ENCODE results near the gene DIS3L2.
"Not testable (repeated sequence)": the region's sequence is repeated elsewhere in the genome, so short reads cannot be mapped to it uniquely, and the experiment has no call there.

Gene DIS3L2

GRCh38 chr2:232372231-232373208 is 411.0 kb downstream of the DIS3L2 start:
- no peak for DNase-seq (ENCODE audit: low read depth)

DNA sequence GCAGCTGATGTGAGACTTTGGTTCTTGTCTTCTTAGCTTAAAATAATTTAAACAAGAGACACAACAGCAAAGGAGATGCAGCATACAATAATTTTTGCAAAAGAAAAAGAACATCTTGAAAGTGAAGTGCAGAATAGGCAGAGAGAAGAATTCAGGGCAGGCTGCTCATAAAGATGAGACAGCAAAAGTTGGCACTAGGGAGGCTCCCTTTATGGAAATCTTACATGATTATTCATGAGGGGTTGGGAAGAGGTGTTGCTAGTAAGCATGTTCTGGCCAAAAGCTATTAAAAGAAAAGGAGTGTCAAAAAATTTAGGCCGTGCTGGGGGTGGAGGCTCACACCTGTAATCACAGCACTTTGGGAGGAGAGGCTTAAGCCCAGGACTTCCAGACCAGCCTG is 412.8 kb downstream of the DIS3L2 start:
- no peak for DNase-seq (ENCODE audit: low read depth)

DNA sequence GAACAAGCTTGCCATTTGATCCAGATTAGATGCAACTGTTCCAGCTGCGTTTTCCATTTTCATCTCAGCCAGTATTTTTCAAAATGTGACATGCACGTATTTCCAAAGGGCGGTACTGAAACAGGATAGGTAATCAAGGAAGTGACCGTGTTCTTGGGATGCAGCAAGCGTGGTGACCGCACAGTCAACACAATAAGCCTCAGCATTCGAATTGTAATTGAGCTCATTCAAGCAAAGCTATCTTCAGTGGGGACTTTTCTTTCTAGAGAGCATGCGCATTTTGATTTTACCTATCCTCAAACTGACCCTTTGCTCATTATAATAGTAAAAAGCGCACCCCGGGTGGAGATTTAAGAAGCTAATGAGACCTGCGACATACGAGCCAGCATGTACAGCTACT is 413.7 kb downstream of the DIS3L2 start:
- no peak for DNase-seq (ENCODE audit: low read depth)

GRCh38 chr2:232376260-232376659 is 414.7 kb downstream of the DIS3L2 start:
- no peak for DNase-seq (ENCODE audit: low read depth)

DNA sequence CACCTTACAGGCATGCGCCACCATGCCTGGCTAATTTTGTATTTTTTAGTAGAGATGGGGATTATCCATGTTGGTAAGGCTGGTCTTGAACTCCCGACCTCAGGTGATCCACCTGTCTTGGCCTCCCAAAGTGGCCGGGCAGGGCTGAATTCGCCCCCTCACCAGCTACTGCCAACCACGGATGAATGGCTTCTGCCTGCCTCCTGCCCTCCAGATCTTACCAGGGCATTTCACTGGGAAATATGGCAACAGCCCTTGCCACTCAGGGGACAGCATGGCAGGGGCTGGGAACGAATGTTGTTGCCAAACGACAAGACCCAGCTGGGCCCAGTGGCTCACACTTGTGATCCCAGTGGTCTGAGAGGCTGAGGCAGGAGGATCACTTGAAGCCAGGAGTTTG is 415.2 kb downstream of the DIS3L2 start:
- no peak for DNase-seq (ENCODE audit: low read depth)

GRCh38 chr2:232377319-232377718 is 415.8 kb downstream of the DIS3L2 start:
- no peak for DNase-seq (ENCODE audit: low read depth)

DNA sequence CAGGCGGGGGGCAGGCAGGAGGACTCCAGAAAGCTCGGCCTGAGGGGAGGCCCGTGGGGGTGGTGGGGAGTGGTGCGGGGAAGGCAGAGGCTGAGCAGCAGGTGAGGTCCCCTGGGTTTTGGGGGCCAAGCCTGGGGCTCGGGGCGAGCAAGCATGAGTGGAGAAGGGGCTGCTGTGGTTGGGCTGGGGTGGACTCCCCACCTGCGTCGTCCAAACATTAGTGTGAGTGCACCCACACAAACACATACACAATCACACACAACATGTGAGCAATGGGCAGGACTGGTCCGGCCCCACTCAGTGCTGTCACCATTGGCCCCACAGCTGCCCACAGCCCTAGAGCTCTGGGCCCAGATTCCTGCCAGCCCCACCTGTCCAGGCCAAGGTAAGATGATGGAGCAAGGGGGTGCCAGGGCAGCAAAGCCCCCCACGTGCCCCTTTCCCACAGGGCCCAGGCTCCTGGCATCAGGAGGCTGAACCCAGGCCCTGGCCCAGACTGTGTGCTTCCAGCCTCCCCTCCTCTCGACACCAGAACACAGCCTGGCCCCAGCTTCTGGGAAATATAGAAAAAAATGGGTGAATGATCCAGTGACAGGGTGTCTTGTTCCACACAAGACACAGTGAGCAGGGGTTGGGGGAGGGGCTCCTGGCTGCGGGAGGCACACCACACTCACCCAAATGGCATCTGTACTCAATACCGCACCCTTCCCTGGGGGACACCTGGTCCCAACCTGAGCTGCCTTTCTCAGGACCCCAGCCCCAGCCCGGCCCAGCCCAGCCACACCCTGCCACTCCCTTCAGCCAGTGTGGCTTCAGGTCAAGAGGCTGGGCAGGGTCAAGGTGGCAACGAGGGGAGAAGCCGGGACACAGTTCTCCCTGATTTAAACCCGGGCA is 416.6 kb downstream of the DIS3L2 start:
- DNase-seq (ENCODE audit: low read depth) = no peak

DNA sequence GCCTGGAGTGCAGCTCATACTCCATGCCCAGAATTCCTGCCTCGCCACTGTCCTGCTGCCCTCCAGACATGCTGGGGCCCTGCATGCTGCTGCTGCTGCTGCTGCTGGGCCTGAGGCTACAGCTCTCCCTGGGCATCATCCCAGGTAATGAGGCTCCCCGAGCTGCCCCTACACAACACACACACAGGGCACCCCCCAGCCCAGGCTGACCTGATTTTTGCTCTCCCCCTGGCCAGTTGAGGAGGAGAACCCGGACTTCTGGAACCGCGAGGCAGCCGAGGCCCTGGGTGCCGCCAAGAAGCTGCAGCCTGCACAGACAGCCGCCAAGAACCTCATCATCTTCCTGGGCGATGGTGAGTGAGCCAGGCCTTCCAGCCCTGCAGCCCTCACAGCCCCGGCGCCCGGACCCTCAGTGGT is 417.2 kb downstream of the DIS3L2 start, which contains the start of gene ALPP:
ALPP (plus strand) TSS at position 17 of the 417 bp plus-strand sequence; CDS start at position 69, 52 bp downstream.
- not testable (repeated sequence) for DNase-seq (ENCODE audit: low read depth)

- DNase-seq (ENCODE audit: low read depth) = not testable (repeated sequence)
Measured at GRCh38 chr2:232379610-232380590, 418.4 kb downstream of the DIS3L2 start.

DNA sequence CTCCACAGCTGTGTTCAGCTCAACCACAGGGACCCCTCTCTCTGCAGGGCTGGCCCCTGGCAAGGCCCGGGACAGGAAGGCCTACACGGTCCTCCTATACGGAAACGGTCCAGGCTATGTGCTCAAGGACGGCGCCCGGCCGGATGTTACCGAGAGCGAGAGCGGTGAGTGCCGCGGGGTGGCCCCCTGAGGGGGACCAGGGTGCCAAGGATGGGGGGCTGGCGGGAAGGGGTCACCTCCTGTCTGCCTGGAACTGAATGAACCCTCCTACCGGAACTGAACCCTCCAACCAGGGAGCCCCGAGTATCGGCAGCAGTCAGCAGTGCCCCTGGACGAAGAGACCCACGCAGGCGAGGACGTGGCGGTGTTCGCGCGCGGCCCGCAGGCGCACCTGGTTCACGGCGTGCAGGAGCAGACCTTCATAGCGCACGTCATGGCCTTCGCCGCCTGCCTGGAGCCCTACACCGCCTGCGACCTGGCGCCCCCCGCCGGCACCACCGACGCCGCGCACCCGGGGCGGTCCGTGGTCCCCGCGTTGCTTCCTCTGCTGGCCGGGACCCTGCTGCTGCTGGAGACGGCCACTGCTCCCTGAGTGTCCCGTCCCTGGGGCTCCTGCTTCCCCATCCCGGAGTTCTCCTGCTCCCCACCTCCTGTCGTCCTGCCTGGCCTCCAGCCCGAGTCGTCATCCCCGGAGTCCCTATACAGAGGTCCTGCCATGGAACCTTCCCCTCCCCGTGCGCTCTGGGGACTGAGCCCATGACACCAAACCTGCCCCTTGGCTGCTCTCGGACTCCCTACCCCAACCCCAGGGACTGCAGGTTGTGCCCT is 419.9 kb downstream of the DIS3L2 start:
- not testable (repeated sequence) for DNase-seq (ENCODE audit: low read depth)

GRCh38 chr2:232382331-232383225 is 421.1 kb downstream of the DIS3L2 start:
- DNase-seq (ENCODE audit: low read depth) = no peak

DNA sequence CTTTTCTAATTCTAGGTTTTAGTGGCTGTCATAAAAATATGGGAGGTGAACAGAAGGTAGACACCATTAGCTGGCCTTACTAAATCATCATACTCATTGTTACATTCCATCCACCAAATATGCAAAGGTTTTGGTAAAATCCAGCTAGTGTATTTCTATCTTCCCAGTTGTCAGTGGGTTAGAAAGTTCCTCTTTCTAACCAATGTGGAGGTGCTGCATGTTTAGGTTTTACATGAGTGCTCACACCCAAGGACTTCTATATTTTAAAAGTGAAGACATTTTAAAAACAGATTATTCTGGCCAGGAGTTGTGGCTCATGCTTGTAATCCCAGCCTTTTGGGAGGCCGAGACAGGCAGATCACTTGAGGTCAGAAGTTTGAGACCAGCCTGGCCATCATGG is 423.0 kb downstream of the DIS3L2 start:
- no peak for DNase-seq (ENCODE audit: low read depth)

DNA sequence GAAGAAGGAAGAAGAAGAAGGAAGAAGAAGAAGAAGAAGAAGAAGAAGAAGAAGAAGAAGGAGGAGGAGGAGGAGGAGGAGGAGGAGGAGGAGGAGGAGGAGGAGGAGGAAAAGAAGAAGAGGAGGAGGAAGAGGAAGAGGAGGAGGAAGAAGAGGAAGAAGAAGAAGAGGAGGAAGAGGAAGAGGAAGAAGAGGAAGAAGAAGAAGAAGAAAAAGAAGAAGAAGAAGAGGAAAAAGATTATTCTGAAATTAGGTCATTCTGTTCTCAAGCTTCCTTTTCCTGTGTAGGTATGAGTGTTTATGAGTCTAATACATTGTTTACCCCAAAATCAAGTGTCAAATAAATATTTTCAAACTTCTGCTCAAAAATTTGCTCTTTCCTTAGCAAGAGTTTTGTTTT is 423.5 kb downstream of the DIS3L2 start:
- not testable (repeated sequence) for DNase-seq (ENCODE audit: low read depth)

- no peak for DNase-seq (ENCODE audit: low read depth)
Measured at GRCh38 chr2:232385660-232386489, 424.4 kb downstream of the DIS3L2 start.

DNA sequence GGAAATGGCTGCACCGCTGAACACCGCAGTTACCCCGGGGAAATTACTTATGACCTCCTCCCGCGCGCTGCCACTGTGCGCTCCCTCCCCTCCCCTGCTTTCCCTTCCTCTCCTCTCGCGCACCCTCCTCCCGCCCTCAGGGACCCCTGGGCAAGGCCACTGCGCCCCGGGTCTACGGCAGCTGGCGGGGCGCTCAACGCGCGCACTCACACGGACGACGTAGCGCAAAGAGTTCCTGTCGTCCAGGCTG is 424.9 kb downstream of the DIS3L2 start:
- no peak for DNase-seq (ENCODE audit: low read depth)

Measured in activated T-helper 1 cell treated with Interleukin-2 at 50 U/mL for 16 hours (primary cell).